COLO668 (cell line): ENCODE data around the gene ULK4.

Experiments used
- DNase-seq: peaks from one replicate; lab custom pipeline; 2025; ENCODE audit not compliant: unreplicated experiment; lab: John Stamatoyannopoulos, UW

Gene ULK4

DNA sequence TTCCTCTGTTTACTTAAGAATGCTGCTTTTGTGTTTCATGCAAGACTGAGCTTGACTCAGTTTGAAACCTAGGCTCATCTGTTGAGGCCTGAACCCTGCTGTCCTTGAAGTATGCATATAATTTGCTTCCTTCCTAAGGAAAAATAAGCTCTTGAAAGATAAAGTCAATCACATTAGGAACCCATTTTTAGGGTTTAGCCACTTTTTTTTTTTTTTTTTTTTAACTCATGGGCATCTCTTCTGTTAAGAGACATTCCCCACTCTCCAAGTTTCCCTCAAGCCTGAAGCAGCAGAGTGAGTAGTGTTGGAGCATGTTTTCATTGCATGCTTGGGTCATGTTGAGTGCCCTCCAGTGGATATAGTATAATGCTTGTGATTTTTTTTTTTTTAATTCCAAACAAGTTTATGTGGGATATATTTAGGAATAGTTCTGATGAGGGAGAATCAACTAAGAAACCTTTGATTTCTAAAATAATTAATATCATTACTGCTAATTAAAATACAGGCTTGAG, 759.0 kb downstream of the ULK4 start:
- no peak for DNase-seq

GRCh38 chr3:41202075-41202833, 759.6 kb downstream of the ULK4 start:
- no peak for DNase-seq

- DNase-seq: no peak
Observed at GRCh38 chr3:41200669-41201021, 761.3 kb downstream of the ULK4 start.

DNA sequence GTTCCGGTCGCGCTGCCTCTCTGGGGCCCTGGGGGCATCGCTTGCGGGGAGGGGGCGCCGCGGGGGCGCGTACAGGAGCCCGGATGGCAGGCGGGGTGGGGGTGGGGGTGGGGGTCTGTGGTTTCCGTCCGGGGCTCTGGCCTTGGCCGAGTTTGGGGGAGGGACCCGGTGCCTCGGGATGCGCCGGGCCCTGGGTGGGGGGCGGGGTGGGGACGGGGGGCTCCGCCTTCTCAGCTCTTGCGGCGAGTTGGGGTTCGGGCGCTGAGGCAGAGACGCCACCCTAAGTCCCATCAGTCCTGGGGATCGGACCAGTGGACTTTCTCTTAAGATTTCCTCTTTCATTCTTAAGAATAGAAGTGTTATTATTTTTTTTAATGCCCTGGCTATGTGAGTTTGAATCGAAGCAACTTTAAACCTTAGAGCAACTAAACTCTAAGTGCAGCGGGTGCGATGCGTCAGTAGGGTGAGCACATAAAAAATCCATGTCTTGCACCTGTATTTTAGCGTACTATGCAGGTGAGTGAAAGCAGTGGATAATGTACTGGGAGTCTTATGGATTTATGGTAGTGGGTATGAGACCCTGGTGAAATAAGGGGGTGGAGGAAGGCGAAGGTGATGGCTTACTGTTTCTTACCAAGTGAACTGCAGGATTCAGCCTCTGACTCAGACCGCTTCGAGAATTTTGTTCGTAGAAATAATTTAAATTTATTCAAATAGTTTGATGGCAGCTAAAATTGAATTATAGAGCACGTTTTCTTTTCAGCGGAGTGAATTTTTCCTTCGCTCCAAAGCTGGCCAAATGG, 761.8 kb downstream of the ULK4 start:
- peak; percentile 35 for DNase-seq

DNA sequence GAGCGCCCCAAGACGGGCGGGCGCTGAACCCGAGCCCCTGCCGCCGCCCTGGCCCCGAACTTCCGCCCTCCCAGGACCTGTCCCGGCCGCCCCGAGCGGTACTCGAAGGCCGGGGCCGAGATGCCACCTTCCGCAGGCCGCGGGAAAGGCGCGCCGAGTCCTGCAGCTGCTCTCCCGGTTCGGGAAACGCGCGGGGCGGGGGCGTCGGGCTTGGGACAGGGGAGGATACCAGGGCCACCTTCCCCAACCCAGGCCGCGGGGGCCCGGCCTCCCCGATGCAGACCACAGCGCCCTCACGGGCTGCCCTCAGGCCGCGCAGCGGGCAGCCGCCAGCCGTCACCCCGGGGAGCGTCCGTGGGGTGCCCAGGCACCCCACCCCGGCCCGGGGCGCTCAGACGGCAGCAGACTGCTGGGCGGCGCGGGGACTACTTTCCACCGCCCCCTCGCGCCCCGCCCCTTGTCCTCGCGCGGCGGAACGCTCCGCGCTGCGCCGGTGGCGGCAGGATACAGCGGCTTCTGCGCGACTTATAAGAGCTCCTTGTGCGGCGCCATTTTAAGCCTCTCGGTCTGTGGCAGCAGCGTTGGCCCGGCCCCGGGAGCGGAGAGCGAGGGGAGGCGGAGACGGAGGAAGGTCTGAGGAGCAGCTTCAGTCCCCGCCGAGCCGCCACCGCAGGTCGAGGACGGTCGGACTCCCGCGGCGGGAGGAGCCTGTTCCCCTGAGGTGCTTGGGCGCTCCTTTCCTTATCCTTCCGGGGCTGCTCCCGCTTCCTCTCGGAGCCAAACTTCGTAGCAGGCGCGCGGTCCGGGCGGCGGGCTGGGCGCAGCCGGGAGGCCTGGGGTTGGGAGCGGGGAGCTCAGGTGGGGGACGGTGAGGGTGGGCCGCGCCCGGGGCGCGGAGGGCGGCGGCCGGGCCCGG, 762.7 kb downstream of the ULK4 start, which contains the start of gene CTNNB1:
TSS of gene CTNNB1 (plus strand) at position 556 of the 916 bp plus-strand sequence. CDS start 24,564 bp downstream, outside the sequence.
- peak; percentile 90 for DNase-seq

DNA sequence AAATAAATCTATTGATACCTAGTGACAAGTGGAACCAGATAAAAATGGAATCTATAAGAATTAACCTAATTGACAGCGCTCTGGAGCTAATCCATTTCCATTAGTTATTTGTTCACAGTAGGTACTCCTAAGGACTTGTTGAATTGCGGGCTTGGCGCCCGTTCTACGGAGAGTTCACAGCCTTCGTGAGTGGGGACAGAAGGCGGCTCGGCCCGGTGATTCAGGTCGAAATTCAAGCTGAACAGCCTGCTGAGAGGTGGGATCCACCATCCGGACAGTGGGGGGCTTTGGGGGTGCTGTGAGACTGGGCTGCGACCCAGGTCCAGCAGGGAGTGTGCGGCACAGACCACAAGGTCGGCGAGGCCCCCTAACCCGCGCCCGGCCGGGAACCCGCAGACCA, 763.4 kb downstream of the ULK4 start:
- no peak for DNase-seq

GRCh38 chr3:41198046-41198445, 763.9 kb downstream of the ULK4 start:
- no peak for DNase-seq
